Measurements from ENCODE around the gene HPGDS. TPM values are rescaled to one million over a fixed set of nuclear protein-coding genes. Genes with fewer than 3 reads are reported as not detected.
A peak's percentile ranks its signal among the peaks of the same experiment; 100 is the strongest.
"Not testable (repeated sequence)": the region's sequence is repeated elsewhere in the genome, so short reads cannot be mapped to it uniquely, and the experiment has no call there.

HPGDS gene
- total RNA-seq, 1 donor from 2014 or later, result 3.3 TPM

- intact Hi-C loops (cut with DNase I), result no loop called here
- no peak for DNase-seq
- no peak for ATAC-seq (ENCODE audit: poor library complexity)
These were observed 17.2 kb upstream of the HPGDS start for GRCh38 chr4:94359838-94360237.

GRCh38 chr4:94359221-94359620 lies 16.6 kb upstream of the HPGDS start:
- intact Hi-C loops (cut with DNase I), result no loop called here
- no peak for DNase-seq
- ATAC-seq (ENCODE audit: poor library complexity), result no peak

DNA sequence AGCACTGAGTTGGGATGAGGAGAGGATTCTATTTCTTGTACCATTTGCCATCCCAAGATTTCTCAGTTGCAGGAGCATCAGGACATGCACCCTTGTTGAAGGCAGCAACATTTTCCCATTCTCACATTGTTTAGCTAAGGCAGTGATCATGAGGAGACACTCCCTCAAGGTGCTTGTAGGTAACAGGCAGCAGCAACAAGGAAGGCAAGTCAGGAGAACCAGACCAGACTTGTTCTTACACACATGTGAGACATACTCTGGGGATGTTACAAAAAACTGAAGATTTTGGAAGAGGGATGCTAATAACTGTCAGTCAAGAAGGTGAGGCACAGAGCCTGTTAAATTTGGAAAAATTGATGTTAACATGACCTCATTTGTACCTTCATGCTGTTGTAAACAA lies 15.5 kb upstream of the HPGDS start:
- no peak for ATAC-seq (ENCODE audit: poor library complexity)
- DNase-seq, result no peak
- intact Hi-C loops (cut with DNase I), result no loop called here

GRCh38 chr4:94357624-94358023 lies 15.0 kb upstream of the HPGDS start:
- intact Hi-C loops (cut with DNase I), result no loop called here
- ATAC-seq (ENCODE audit: poor library complexity), result no peak
- DNase-seq, result no peak

- no peak for ATAC-seq (ENCODE audit: poor library complexity)
- no peak for DNase-seq
- intact Hi-C loops (cut with DNase I), result no loop called here
These were observed 13.8 kb upstream of the HPGDS start for GRCh38 chr4:94356444-94356843.

GRCh38 chr4:94354474-94354896 lies 11.8 kb upstream of the HPGDS start:
- intact Hi-C loops (cut with DNase I), result no loop called here
- DNase-seq (no peak), ATAC-seq (ENCODE audit: poor library complexity) (peak; percentile 67)

DNA sequence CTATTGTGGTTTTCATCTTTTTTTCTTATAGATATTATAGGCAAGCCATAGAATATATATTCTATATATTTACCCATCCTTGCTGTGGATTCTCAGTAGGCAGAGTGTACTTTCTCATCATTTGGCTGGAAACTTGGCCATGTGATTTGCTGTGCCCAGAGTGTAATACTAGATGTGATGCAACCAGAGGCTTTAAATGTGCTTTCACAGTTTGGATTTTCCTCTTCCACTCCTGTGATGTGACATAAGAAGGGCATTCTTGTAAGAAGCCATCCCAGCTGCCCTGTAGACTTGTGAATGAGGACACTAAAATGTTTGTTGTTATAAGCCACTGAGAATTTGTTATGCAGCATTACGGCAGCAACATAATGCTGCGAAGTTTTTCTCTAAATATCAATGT lies 10.4 kb upstream of the HPGDS start:
- ATAC-seq (ENCODE audit: poor library complexity) (no peak), DNase-seq (no peak)
- intact Hi-C loops (cut with DNase I), result no loop called here

DNA sequence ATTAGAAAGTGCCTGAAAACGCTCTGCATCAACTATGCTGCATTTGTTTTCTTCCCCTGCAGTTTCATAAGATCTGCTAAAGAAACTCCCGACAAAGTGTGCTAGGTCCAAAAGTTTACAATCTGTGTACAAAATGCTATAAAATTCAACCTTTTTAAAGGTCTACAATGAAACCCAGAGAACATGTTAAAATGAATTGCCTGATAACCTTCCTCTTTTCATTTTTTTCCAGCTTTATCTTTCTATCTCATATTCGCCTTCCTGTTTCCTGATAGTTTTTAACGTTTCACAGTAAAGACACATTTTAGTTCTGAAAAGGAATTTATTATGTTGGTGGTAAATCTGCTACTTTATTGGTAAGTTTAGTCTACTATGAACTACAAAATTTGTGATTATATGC lies 9.5 kb upstream of the HPGDS start:
- ATAC-seq (ENCODE audit: poor library complexity) (no peak), DNase-seq (no peak)
- intact Hi-C loops (cut with DNase I), result no loop called here

- intact Hi-C loops (cut with DNase I), result no loop called here
- DNase-seq, result no peak
- no peak for ATAC-seq (ENCODE audit: poor library complexity)
These were observed 8.7 kb upstream of the HPGDS start for GRCh38 chr4:94351319-94351718.

- intact Hi-C loops (cut with DNase I), result no loop called here
- DNase-seq (no peak), ATAC-seq (ENCODE audit: poor library complexity) (no peak)
These were observed 7.5 kb upstream of the HPGDS start for GRCh38 chr4:94350095-94350494.

GRCh38 chr4:94349193-94349592 lies 6.6 kb upstream of the HPGDS start:
- no peak for ATAC-seq (ENCODE audit: poor library complexity)
- no peak for DNase-seq
- intact Hi-C loops (cut with DNase I), result no loop called here

DNA sequence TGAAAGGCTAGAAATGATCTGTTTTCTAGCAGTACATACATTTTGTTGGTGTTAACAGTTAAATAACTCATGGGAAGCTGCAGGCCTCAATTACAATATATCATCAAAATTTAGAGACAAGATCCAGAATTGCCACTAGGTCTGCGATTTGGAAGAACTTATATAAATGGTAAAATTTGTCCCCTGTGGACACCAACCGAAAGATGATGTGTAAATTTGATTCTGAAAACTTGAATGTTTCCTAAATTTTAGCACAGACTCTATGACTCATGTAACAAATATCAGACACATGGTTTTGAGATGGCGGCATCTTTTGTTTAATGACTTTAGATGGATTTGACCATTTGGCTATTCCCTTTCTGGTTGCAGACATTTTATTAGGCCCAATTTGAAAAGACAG lies 6.0 kb upstream of the HPGDS start:
- DNase-seq (no peak), ATAC-seq (ENCODE audit: poor library complexity) (no peak)
- intact Hi-C loops (cut with DNase I), result no loop called here

GRCh38 chr4:94346541-94346940 lies 3.9 kb upstream of the HPGDS start:
- DNase-seq (no peak), ATAC-seq (ENCODE audit: poor library complexity) (no peak)
- intact Hi-C loops (cut with DNase I), result no loop called here

DNA sequence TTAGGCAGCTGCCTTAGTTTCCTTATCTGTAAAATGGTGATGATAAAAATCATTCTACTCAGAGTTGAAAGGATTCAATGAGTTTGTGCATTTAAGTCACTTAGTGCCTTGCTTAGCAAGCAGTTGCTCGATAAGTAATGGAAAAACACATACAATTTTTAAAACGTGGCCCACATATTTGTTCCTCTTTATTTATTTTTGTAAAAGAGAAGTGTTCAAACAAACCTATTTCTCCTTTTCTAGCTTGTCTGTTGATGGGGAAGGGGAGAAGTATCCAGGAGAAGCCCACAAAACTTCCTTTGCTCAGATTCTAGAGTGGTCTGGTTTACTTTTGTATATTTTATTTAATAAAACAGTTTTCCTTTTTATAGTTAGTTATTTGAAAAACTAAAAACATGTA lies 3.3 kb upstream of the HPGDS start:
- ATAC-seq (ENCODE audit: poor library complexity), result peak; percentile 22
- intact Hi-C loops (cut with DNase I), result no loop called here
- no peak for DNase-seq

DNA sequence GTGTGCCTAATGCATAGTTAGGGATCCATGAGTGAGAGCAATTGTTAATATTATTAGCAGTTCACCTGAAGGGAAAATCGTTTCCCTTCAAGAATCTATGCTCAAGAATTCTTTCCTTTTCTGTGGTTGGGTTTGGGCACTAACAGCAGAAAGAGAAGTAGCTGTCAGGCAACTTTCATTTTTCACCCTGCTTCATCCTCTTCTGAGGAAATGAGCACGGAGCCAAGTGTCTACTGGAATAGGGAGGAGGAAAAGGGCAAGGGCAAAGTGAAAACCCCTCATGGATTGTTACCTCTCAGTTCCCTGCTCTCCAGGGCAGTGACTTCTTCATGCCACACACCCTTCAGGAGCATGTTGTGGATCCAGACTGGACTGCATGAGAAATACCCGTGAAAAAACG lies 2.6 kb upstream of the HPGDS start:
- DNase-seq (no peak), ATAC-seq (ENCODE audit: poor library complexity) (peak; percentile 38)
- intact Hi-C loops (cut with DNase I), result no loop called here

GRCh38 chr4:94344457-94344856 lies 1.8 kb upstream of the HPGDS start:
- intact Hi-C loops (cut with DNase I), result no loop called here
- ATAC-seq (ENCODE audit: poor library complexity) (no peak), DNase-seq (no peak)

DNA sequence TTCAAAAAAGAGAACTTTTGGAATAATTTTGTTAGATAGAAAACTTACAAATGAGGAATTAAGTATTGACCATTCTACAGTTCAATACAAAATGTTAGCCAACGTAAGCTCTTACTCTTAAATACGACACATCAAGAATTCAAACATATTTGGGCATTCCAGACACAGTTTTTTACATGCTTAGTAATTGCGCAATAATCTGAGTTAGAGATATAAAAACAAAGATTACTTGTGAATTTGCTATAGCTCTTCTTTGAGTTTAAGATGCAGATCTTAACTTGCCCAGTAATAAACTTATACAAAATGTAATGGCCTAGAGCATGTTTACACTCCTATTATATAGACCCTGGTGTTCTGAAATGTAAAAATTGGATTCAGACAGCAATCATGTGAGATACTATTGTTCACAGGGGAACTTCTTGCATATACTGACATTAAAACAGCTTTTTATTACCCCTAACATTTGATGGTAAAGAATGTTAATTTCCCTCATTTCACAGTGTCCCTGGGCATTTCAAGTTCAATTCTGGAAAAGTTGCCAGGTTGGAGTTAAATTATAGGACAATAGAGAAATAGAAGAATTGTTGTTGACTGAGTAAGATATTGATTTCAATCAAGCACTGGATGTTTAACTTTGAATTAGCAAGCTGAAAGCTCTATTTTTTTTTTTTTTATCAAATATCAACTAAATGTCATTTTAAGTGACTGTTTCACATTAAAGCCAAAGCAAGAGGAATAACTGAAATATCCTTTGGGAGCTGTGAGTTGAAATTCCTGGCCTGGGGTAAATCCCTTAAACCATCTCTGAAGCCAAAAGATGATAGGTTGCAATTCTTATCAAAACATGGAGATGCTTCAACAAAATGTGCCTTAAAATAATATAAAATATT lies 910 bp downstream of the HPGDS start:
- intact Hi-C loops (cut with DNase I), result no loop called here
- DNase-seq (no peak), ATAC-seq (ENCODE audit: poor library complexity) (no peak)

- ATAC-seq (ENCODE audit: poor library complexity), result peak; percentile 61
- peak; percentile 43 for DNase-seq
- intact Hi-C loops (cut with DNase I), result no loop called here
These were observed 2.9 kb downstream of the HPGDS start for GRCh38 chr4:94339779-94340178.

DNA sequence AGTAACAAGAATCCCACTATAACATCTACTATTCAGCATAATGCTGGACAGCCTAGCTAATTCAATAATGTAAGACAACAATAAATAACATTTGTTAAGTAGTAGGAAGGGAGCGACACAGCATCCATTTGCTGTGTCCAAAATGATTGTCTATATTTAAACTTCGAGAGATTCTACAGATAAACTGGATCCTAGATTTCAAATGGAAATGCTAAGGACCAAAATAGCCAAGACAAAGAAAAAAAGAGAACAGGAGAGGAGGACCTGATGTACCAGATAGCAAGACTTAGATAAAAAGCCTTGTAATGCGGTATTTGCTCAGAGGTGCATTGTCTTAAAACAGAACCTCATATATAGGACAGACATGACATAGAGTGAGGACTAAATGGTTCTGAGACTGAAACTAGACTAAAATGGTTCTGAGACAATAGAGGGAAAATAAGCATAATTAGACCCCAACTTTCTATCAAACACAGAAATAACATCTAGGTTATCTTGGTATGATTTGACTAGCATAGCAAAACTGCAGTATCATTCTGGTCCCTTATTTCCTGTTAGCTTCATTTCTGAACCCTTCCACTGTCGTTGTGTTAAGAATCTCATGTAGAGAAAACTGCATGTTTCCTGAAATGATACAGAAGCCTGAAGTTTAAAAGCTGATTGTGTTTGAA lies 3.8 kb downstream of the HPGDS start:
- no peak for ATAC-seq (ENCODE audit: poor library complexity)
- no peak for DNase-seq
- intact Hi-C loops (cut with DNase I), result no loop called here

- intact Hi-C loops (cut with DNase I); DNase-seq; ATAC-seq (ENCODE audit: poor library complexity): not testable (repeated sequence)
These were observed 5.8 kb downstream of the HPGDS start for GRCh38 chr4:94336791-94337190.

Measured in Right ventricle myocardium superior (tissue), 1 donor.